ENCODE measurements around the gene METTL24.
"Not testable (repeated sequence)": the region's sequence is repeated elsewhere in the genome, so short reads cannot be mapped to it uniquely, and the experiment has no call there.

METTL24 gene

DNA sequence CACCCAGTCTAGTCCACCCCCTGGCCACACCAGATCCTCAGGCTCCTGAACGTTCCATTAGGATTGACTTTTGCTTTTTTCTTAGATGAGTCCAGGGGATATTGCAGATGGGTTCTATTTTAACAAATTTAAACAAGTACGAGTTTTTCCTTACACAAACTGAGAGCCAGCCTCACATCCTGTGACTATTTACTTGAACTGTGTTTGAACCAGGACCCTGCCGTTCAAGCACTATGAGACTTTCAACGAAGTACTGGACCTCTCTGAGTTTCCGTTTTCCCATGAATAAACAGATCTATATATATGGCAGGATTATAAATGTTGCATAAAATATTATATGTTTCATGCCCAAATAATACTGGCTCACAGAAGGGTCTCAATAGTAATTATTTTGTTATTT is 1.4 kb upstream of the METTL24 start:
- DNase-seq: no peak

DNA sequence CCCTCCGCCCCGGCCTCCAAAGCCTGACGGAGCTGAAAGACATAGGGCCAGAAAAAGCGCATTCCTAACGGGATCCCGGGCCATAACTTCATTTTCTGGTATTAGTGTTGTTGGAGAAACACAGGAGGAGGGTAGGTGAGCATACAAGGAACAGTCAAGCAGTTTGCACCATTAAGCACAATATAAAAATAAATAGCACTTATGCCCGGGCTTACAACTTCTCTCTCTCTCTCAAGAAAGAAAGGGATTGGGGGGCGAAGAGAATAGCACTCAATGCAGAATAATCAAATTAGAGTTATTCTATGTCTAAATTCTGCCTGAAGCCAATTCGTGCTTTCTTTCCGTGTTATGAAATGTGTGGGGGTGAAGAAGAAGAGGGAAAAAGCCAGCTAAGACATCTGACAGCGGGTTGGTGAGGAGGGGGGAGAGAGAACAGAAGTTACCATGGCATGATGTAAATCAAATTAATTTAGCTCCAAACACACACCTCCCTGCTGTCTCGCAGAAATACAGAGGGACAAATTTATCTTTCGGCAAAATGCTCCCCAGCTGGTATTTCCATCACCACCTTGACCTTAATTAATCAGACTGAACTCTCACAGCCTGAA is 508 bp upstream of the METTL24 start:
- DNase-seq: no peak

DNA sequence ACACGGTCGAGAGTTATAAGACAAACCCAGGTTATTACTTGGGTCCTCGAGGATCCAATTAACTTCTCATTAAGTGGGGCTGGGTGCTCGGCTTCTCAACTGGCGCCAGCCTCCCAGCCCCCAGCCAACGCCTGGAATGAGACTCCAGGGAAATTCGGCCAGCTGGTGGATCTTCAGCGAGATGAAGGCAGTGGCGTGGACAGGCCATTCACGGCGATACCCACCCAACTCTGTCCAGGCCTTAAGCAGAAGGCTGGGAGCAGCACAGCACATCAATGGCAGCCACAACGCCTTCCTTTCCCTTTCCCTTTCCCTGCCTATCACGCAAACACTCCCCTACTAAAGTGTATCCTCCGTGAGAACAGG is 868 bp downstream of the METTL24 start:
- no peak for DNase-seq

DNA sequence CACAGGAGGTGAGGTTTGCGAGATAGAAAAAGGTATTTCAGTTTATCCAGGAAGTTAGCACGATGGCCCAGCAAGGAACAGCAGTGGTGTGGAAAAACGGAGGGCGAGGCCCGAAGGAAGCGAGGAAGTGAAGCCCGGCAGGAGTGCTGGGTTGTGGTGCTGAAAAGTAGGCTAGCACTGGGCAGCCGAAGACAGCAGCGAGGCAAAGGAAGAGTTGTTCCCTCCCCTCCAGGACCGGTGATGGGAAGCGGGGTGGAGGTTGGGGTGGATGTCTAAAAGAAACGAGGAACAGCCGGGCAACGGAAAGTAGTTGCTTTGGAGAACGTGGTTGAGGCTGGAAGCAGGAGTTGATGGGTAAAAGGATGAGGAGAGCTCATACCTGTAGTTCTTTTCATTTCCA is 1.4 kb downstream of the METTL24 start:
- DNase-seq: no peak

DNA sequence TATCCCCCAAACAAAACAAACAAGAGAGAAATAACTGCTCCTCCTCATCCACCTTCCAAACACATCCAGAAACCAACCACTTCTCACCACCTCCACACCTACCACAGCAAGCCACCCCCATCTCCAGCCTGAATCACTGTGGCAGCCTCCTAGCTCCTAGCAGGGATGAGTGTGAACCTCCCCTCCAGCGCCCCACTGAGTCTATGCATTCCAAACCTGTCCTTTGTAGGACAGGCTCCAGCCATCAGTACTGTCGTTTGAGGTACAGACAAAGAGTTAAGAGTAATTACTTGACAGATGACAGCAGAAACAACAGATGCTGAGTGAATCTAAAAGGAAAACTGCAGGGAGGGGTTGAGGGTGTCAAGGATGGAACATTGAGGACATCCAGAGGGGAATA is 2.4 kb downstream of the METTL24 start:
- DNase-seq: no peak

DNA sequence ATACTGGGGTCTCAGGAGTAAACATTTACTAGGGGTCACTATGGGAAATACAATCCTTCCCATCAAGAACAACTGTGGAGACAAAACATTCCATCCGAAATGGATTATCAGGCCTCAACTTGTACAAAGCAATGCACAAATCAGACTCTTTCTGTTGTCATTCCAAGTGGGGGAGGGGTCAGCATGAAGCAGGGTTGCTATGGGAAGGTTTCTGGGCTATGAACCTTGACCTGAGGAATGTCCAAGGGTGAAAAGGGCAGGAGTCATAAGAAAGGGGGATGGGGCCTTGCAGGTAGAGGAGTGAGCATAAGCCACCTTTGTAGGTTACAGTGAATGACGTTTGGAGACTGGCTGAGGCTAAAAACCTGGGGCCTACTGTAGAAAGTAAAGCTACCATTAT is 3.1 kb downstream of the METTL24 start:
- DNase-seq: no peak

DNA sequence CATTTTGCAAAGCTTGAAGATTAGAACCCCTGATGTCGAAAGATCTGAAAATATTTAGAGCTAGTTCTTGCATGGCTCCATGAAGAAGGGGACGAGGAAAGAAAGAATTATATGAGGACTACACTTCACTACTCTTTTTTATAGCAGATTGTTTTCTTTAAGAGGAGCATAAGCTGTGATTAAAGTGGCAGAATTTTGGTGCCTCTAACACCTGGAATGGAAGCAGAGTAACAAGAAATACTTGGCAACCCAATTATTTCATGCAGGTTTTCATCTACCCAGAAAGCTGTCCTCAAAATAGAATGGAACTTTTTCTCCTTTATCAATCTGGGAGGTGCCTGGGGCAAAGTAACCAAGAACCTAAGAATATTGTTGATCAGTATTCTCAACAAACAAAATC is 4.0 kb downstream of the METTL24 start:
- no peak for DNase-seq

DNA sequence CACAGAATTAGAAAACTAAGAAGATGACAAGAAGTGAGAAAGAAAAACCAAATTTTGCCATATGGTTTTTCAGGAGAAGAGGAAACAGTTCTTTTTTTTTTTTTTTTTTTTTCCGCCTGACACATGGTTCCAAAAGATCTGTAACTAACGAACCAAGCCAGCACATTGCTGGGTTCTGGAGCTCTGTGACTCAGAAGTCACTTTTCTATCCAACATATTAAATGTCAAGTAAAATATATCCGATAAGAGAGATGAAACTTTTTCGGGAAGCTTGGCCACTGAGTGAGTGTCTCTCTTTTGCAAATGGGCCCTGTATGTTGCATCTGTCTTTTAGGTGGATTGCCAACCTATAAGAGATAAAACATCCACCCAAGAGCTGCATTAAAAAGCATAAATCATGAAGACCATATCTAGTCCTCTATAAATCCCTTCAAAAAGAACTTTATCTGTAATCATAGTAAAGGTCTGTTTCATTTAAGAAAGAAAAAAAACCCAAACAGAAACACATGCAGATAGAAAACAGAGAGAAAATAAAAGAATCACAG is 4.6 kb downstream of the METTL24 start:
- no peak for DNase-seq

DNA sequence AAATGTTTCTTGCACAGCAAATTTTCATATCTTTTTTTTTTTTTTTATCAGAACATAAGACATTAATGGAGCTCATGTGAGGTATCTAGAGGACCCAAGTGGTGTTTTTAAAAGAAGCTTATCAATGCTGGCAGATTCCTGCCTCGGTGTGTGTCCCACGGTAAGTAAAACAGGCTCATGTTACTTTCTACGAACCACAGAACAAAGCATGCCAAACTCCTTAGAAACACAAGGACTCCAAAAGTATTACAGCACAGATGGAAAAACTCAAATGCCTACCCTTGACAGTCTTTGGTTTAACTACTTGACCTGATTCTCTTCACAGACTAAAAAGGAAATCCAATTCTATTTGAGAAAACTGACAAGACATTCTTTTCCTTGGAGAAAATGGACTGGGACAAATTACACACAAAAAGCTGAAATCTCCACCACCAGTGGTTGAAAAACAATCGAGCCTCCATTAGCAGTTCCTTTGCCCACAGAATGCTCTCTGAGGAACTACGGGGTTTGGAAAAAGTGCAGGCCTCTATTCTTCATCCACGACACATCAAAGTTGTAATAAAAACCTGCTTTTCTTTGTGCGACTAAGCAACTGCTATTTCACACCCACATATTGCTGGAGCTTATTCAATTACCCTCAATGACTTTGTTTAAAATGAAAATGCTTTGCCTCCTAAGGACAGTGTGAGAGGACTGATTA is 5.4 kb downstream of the METTL24 start:
- DNase-seq: no peak

DNA sequence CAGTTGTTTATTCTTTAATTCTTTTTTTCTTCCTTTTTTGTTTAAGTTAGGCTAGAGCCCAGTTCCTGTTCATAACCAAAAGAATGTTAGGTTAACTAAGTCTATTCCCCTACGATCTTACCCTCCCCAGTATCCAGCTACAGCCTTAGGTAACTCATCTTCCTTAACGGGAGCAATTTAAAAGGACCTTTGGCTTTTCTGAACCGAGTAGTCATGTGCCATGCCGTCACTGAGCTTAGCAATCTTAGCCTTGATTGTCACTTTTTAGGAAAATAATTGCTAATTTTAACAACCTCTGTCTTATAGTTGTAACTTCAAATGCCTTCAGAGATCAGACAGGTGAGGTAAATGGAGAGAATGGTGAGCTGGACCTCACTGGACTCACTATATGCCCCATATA is 6.2 kb downstream of the METTL24 start:
- no peak for DNase-seq

DNA sequence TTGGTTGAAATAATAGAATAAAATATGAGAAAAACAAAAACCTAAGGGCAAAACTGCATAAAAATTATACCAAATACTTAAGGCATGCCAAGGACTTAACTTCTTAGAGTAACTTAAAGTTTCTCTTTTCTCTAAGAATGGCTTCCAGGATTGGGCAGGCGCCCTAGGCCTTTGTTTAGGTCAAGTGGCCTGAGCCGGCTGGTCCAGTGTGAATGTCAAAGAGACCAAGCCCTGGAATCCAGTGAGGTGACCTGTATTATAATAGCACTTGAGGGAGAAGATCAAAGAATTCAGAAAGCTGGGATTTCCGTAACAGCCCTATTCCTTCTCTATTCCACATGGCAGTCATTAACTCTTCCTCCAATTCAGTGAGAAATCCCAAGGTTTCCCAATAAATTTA is 6.6 kb downstream of the METTL24 start:
- DNase-seq: no peak

DNA sequence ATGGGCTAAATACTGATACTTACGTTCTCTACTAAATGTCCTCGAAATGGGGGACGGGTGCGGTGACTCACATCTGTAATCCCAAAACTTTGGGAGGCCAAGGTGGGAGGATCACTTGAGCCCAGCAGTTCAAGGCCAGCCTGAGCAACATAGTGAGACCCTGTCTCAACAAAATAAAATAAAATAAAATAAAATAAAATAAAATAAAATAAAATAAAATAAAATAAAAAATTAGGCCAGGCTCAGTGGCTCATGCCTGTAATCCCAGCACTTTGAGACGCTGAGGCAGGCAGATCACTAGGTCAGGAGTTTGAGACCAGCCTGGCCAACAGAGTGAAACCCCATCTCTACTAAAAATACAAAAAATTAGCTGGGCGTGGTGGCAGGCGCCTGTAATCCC is 7.6 kb downstream of the METTL24 start:
- not testable (repeated sequence) for DNase-seq

DNA sequence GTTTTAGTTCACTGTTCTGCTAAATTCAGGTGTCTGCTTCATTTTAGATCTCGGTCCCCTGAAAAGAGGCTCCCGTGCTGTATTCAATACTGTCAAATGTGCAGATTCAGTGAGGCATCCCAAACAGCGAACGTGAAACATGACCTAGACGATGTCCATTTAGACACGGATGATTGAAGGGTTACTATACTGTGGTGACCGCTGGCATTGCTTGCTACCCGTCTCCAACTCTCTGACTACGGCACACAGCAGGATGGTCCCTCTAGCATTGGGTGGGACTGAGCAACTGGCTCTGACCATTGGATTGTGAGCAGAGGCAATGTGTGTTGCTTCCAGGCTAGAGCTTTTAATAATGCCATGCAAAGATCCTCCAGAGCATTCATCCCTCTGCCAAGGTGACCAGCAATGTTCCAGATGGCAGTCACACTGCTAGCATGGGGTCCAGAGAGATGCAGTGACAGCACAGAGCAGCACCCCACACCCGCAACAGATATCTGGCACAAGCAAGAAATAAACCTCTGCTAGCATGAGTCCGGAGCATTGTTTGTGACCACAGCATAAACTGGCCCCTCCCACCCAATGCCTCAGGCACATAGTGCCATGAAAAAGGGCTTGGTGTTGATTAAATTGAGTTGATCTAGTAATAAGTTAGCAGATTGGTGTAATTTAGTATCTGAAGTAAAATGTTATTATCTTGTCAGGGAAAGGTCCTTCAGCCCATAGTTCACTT is 9.0 kb downstream of the METTL24 start:
- DNase-seq: no peak

DNA sequence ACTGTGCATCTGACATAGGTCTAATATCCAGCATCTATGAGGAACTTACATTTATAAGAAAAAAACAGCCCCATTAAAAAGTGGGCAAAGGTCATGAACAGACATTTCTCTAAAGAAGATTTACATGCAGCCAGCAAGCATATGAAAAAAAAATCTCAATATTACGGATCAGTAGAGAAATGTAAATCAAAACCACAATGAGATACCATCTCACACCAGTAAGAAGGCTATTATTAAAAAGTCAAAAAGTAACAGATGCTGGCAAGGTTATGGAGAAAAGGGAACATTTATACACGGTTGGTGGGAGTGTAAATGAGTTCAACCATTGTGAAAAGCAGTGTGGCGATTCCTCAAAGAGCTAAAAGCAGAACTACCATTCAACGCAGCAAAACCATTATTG is 13.1 kb downstream of the METTL24 start:
- DNase-seq: no peak

DNA sequence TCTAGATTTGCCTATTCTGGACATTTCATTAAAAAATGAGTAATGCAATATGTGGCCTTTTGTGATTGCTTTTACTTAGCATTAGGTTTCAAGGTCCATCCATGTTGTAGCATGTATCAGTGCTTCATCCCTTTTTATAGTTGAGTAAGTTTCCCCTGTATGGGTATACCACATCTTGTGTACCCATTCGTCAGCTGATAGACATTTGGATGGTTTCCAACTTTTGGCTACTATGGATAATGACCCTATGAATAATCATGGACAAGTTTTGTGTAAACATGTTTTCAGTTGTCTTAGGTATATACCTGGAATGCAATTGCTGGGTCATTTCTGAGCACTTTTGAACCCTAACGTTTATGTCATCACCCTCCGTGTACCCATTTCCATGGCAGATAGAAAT is 15.4 kb downstream of the METTL24 start:
- no peak for DNase-seq

DNA sequence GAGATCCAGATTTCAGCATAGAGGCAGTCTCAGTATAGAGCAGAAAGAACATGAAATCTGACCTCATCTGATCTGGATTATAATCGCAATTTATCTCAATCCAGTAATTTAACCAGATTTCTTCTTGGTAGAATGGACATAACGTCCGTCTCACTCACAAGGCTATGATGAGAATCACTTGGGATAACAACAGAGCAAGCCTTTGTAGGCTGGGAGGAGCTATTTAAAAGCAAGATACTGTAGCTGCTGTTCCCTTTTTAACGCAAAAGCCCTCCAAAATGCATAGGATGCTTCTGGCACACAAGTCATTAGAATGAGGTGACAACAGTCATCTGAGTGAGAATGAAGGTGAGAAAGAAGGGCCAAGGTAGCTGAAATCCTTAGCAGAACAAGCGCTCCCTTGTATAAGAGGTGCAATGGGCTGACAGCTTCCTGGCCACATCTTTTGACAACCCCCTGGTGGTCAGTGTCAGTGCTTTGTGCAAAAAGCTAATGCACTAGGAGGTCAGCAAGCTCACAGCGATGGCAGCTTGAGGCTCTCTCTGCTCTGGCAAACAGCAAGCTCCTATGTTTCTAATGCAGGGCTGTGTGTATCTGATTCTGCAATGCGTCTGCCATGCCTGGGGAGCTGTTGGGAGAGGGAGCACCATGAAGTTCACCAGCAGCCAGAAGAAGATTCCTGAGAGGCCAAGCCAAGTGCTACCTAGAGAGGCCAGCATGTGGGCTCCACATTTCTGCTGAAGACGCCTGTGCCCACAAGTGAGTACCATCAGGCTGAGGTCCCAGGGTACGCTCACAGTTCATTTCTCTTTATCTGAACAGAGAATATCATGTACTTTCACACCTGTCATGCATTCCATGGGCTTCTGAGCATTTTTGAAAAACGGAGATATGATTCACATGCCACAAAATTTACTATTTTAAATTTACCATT is 16.2 kb downstream of the METTL24 start:
- no peak for DNase-seq

DNA sequence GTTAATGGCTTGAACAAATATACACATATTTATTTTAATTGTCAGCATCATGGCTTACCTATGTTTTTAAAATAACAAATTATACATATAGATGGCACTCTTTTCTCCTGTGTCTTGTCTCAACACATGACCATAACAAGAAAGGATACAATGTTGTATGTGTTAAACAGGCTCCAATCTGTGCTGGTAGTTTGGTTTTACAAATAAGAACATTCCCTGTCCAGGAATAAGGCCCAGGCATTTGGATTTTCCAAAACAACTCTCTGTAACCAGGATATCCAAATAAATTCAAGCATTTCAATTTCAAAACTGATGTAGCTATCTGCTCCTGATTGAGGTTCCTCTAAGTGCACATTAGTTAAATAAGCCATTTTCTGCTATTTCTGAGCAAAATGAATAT is 17.1 kb downstream of the METTL24 start:
- no peak for DNase-seq

DNA sequence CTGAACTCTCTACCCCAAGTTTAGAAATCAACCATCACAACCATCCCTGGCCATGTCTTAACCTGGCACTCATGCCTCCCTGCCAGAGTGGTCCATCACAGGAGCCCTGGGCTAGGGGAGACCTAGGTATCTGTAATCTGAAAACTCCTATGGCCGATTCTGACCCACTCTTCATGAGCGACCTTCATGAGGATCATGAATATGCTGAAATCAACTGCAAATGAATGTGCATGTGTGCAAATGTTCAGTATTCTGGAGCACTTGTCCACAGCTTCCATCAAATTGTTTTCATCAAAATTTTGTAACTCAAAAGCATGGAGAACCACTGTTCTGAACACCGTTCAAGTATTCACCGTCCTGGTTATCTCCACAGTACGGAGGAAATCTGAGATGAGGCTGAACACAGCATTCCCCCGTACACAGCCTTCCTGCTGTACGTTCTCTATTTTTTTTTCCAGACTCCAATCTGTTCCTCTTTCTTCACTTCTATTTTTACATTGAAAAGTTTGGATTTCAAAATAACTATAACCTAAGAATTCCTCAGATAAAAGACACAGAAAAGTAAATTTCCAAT is 17.7 kb downstream of the METTL24 start:
- no peak for DNase-seq

DNA sequence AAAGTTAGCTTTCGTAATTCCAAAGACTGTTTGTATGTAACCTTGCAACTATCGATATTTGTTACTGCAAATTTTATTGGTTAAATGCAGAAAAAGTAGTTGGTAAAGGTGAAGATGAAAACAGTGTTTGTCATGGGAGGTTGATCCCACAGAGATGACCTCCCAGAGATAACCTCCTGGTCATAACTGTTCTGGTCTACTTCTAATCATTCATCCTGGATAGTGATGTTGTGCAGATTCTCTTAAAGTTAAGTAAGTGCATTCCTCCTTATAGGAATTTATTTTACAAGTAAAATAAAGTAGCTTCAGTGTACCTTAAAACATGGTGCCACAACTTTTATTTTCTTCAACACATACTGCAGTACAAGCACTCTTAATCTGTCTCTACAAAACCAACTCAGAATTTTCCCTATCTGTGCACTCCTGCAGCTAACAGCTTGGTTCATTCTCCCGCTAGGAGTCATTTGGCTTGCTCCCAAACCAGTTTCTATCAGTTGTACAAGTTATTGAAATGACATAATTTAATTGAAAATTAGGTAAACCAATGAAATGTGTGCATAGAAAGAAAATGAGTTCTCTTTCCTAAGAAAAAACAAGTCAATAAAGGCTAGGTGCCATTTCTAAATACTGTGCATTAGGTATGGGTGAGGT is 19.2 kb downstream of the METTL24 start:
- DNase-seq: no peak

DNA sequence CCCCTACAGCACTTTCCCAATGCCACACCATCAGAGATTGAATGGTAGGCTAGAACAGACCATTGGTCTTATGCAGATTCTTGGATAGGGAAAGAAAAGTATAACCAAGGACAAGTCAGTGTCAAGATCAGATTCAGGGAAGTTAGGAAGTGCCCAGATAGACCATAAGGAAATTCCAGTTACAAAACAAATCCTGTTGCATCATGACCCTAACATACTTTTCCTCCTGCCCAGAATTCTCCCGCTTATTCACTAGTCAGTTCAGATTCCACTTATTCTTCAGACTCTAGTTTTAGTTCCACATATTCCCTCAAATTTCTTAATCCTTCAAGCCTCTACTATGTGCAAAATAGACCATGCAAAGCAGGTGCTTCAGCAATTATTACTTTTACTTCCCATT is 20.7 kb downstream of the METTL24 start:
- no peak for DNase-seq

DNA sequence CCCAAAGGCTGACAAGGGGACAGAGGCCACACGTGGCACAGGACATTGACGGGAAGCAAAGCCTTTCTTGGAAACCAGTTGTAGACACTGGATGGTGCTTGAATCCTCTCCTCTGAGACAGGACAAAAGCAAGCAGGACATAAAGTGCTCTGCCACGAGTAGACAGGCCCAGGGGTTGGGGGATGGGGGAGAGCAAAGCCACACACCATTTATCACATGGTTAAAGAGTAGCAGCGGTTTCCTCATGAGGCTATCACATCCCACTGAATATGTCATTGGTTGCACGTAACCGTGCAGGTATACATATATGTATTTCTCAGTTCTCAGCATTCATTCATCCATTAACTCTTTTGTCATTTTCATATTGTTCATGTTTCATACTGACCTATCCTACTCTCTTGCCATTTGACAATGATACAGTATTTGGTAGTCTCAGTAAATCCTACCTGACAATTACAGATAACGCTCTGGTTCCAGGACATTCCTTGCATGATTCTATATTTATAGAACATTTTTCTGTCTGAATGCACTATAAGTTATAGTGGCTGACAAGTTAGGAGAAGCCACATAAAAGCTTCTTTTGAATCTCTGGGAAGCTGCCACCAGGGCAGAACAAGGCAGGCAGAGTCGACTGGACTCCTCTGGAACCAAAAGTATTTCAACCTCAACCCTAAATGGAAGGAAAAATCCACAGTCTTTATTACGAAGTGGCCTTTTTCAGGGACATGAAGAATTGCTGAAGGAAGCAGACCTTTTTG is 23.5 kb downstream of the METTL24 start:
- no peak for DNase-seq
